SK-N-MC (cell line): ENCODE results near the gene HSPB9.

ENCODE experiments used
- DNase-seq: peaks from one replicate; pipeline ENCODE4 v3.0.0-alpha.2; 2011; ENCODE audit warnings: low read depth, low spot score
- H3K27ac ChIP-seq: fragments of 200-600 bp; sonication (generic); 2 replicates; pipeline ENCODE4 v1.5.1; 2016; ENCODE audit warnings: mixed run types
- H3K36me3 ChIP-seq: fragments of 200-600 bp; sonication (generic); 2 replicates; pipeline ENCODE4 v1.6.1; 2017; ENCODE audit warnings: antibody characterized with exemption, low read length, mixed read lengths; ENCODE audit not compliant: insufficient read depth
- H3K4me3 ChIP-seq: fragments of 200-600 bp; sonication (generic); 2 replicates; pipeline ENCODE4 v1.5.1; 2016
- H3K9ac ChIP-seq: fragments of 200-600 bp; sonication (generic); 2 replicates; pipeline ENCODE4 v1.8.0; 2017; ENCODE audit warnings: mixed run types, mixed read lengths; ENCODE audit not compliant: insufficient read length
- H3K9me3 ChIP-seq: fragments of 200-600 bp; sonication (generic); 2 replicates; pipeline ENCODE4 v1.6.1; 2017; ENCODE audit warnings: low read depth, mild to moderate bottlenecking, antibody characterized with exemption, low read length, moderate library complexity, mixed read lengths
- EZH2 ChIP-seq: fragments of 200-600 bp; sonication (generic); IDR thresholded peaks from one replicate; pipeline ENCODE4 v1.6.1; 2017; ENCODE audit warnings: antibody characterized with exemption
- FOXP2 ChIP-seq: optimal IDR thresholded peaks from 2 replicates; pipeline ENCODE3; 2011; ENCODE audit warnings: mild to moderate bottlenecking, moderate library complexity; ENCODE audit not compliant: insufficient read depth; ENCODE audit errors: extremely low read length, control extremely low read depth
- POLR2AphosphoS5 ChIP-seq: IDR thresholded peaks from 2 replicates; pipeline ENCODE4 v1.6.1; 2012; ENCODE audit warnings: mild to moderate bottlenecking, low read depth, low read length, borderline replicate concordance

HSPB9 gene

DNA sequence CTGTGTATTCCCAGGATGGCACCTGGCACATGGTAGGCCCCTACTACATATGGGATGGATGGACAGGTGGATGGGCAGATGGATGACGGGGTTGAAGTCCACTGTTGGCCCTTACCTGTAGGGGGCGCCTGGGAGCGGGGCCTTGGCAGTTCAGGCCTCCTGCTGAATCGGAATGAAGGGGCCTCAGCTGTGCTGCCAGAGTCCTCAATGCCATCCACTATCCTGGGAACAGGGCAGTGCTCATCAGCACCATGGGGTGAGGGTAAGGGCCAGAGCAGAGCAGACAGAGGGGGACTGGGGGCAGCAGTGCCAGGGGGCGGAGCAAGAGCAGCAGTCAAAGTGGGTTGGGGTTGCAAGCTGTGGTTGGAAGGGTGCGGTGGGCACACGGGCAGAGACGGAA, 40.5 kb downstream of the HSPB9 start:
- Histone ChIP-seq H3K4me3 (no peak overlapping the region), H3K36me3 (no peaks in the 10 kb centered on the region), H3K9ac (no peak overlapping the region), H3K9me3 (no peaks in the 10 kb centered on the region), H3K27ac (no peak overlapping the region)
- no peak for DNase-seq
- TF ChIP-seq EZH2 (no peak), POLR2AphosphoS5 (no peak), FOXP2 (no peak)

DNA sequence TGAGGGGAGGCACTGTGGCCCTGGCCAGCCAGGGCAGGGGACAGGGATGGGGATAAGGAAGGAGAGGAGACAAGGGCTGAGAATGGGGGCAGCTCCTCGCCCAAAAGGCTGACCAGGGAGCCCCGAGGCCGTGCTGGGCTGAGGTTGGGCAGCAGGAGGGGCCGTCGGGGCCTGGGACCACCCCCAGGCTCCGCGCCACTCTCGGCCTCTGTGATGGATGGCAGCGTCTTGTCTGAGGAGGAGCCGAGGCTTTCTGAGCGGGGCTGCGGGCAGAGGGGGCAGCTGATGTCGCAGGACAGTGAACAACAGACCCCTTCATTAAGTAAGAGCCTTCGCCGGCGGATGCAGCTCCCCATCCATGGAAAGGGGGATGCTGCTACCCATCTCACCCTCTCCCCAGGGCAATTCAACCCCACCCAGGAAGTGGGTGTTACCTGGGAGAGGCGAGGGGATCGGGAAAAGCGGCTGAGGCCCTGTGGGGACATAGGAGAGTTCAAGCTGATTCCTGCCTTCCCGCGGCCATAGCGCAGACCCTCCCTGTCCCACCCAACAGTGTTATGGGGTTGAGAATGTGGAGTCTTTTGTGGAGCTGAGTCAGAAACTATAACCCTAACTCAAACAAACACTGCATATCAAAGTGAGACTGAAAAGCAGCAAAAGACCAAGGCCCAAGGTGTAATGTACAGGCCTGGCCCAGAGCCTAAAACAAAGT, 41.2 kb downstream of the HSPB9 start:
- no peak overlapping the region for H3K4me3 ChIP-seq
- H3K27ac ChIP-seq, result no peak overlapping the region
- TF ChIP-seq FOXP2, result no peak
- TF ChIP-seq EZH2, result no peak
- TF ChIP-seq POLR2AphosphoS5, result no peak
- no peaks in the 10 kb centered on the region for H3K9me3 ChIP-seq
- no peak overlapping the region for H3K9ac ChIP-seq
- DNase-seq, result no peak
- no peaks in the 10 kb centered on the region for H3K36me3 ChIP-seq

DNA sequence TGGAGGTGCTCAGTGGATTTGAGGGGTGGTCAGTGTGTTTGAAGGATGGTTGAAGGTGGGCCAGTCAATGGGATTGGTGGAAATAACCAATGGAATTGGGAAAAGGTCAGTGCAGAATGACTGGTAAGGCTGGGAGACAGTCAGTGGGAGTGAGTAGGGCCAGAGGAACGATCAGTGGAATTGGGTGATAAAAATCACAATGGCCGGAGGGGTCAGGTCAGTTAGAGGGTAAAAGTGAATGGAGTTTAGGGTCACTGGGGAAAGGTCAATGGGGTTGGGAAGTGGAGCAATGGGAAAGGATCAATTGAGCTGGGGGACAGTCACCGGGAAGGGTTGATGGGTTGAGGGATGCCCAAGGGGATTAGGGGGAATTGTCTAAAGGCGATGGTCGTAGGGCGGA, 43.1 kb downstream of the HSPB9 start:
- TF ChIP-seq POLR2AphosphoS5 (no peak), EZH2 (no peak), FOXP2 (no peak)
- H3K4me3 ChIP-seq, result no peak overlapping the region
- no peak for DNase-seq
- no peaks in the 10 kb centered on the region for H3K9me3 ChIP-seq
- no peak overlapping the region for H3K27ac ChIP-seq
- H3K9ac ChIP-seq, result no peak overlapping the region
- no peaks in the 10 kb centered on the region for H3K36me3 ChIP-seq

DNA sequence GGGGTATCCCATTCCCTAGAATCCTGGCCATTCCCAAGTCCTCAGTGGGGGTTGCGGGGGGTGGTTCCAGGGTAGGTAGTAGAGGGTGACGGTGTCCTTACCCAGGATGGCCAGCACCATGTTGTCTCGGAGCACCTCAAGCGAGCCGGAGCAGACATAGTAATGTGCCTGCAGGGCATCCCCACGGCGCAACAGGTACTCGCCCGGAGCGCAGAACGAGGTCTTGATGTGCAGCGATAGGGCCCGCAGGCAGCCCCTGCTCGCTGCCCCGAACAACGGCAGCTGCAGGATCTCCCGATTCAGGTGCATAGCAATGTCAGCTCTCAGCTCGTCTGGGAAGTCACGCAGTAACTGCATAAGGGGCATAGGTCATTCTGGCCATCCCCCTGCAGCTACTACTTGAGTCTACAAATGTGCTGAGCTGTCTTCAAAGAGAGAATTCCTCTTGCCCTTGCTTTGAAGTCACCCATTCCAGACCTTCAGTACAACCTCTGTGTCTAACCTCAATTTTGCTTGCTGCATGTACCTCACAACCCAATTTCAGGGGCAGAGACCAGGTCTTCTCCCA, 43.7 kb downstream of the HSPB9 start:
- H3K9me3 ChIP-seq, result no peaks in the 10 kb centered on the region
- H3K4me3 ChIP-seq, result no peak overlapping the region
- TF ChIP-seq POLR2AphosphoS5 (no peak), EZH2 (no peak), FOXP2 (no peak)
- no peak for DNase-seq
- H3K36me3 ChIP-seq, result no peaks in the 10 kb centered on the region
- no peak overlapping the region for H3K27ac ChIP-seq
- H3K9ac ChIP-seq, result no peak overlapping the region

DNA sequence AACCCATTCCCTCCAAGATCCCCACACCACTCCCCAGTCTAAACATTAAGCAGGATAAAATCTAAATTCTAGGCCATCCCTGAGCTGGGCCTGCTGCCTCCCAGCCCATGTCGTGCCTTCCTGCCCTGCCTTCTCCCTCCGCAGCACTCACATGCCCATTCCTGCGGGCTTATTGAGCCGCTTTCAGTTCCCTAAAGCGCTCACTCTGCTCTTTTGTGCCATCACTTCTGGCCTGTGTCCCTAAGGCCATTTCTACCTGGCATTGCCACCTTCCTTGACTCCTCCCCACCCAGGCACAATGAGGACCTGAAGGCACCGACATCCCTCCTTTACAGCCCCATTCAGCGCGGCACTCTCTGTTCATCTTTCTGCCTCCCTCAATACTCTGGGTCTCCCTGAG, 45.2 kb downstream of the HSPB9 start:
- no peaks in the 10 kb centered on the region for H3K36me3 ChIP-seq
- no peak overlapping the region for H3K9ac ChIP-seq
- no peak overlapping the region for H3K27ac ChIP-seq
- H3K9me3 ChIP-seq, result no peaks in the 10 kb centered on the region
- DNase-seq, result no peak
- no peak for TF ChIP-seq FOXP2
- TF ChIP-seq EZH2, result no peak
- TF ChIP-seq POLR2AphosphoS5, result no peak
- no peak overlapping the region for H3K4me3 ChIP-seq

DNA sequence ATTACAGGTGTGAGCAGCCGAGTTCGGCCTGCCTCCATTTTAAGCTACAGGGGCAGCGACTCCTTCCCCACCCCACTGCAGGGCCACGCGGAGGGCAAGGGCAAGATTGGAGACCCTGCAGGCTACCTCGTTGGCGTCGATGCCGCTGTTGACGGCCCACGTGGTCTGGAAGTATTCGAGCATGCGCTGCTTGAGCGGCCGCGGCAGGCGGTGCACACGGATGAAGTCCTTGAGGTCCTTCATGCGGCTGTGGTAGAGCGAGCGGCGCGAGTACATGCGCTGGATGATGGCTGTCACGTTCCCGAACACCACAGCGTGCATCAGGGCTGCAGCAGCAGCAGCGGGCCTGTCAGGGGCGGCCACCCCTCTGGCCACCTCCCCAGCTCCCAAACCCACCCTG, 46.7 kb downstream of the HSPB9 start:
- no peak overlapping the region for H3K27ac ChIP-seq
- H3K9me3 ChIP-seq, result no peaks in the 10 kb centered on the region
- DNase-seq, result no peak
- H3K9ac ChIP-seq, result no peak overlapping the region
- TF ChIP-seq POLR2AphosphoS5, result no peak
- no peak for TF ChIP-seq FOXP2
- no peak for TF ChIP-seq EZH2
- H3K4me3 ChIP-seq, result no peak overlapping the region
- H3K36me3 ChIP-seq, result no peaks in the 10 kb centered on the region

DNA sequence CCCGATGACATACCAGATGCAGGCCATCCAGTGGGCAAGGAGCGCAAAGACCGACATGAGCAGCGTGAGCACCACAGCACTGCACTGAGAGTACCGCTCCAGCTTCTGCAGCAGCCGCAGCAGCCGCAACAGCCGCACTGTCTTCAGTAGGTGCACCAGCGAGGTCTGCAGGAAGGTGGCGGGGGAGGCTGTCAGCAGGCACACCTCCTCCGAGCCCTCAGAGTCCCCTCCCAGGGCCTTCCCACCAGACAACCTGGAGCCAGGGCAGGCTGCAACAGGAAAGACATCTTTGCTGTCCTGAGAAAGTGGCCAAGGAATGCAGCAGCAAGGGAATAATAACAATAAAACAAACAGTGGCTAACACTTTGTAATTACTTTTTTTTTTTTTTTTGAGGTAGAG, 49.2 kb downstream of the HSPB9 start:
- no peak for DNase-seq
- Histone ChIP-seq H3K27ac (no peak overlapping the region), H3K36me3 (no peaks in the 10 kb centered on the region), H3K9me3 (no peaks in the 10 kb centered on the region), H3K9ac (no peak overlapping the region), H3K4me3 (no peak overlapping the region)
- TF ChIP-seq POLR2AphosphoS5 (no peak), EZH2 (no peak)
